SH-SY5Y (cell line): Measurements from ENCODE around the gene SLC13A5.

ENCODE experiments used
- GATA2 ChIP-seq: IDR thresholded peaks from 2 replicates; pipeline ENCODE4 v1.6.1; 2011; ENCODE audit warnings: mild to moderate bottlenecking, low read depth, low read length
- GATA3 ChIP-seq: IDR thresholded peaks from 2 replicates; pipeline ENCODE4 v1.6.1; 2011; ENCODE audit warnings: low read depth, mild to moderate bottlenecking, low read length, moderate library complexity

GRCh38 chr17:6688944-6689343 lies 24.2 kb downstream of the SLC13A5 start:
- no peak for TF ChIP-seq GATA3
- no peak for TF ChIP-seq GATA2
